Stimulated activated naive CD8-positive, alpha-beta T cell treated with anti-CD3 and anti-CD28 coated beads, Interleukin-15, Interleukin-2, amounts not matched to agents 100 ng/mL and 50 ng/mL, for 24 hours (primary cell): Measurements from ENCODE around the gene PPY.
"Not testable (repeated sequence)": the region's sequence is repeated elsewhere in the genome, so short reads cannot be mapped to it uniquely, and the experiment has no call there.

Source experiments
- H3K27ac Mint-ChIP-seq: one replicate; pipeline ENCODE4 v1.8.0; 2021; ENCODE audit warnings: mild to moderate bottlenecking, mixed read lengths
- H3K27me3 Mint-ChIP-seq: one replicate; pipeline ENCODE4 v1.8.0; 2021; ENCODE audit warnings: mixed read lengths
- H3K36me3 Mint-ChIP-seq: one replicate; pipeline ENCODE4 v1.8.0; 2021; ENCODE audit warnings: low read depth, mixed read lengths
- H3K4me1 Mint-ChIP-seq: one replicate; pipeline ENCODE4 v1.8.0; 2021; ENCODE audit warnings: low read depth, mixed read lengths
- H3K4me3 Mint-ChIP-seq: one replicate; pipeline ENCODE4 v1.8.0; 2021; ENCODE audit warnings: mild to moderate bottlenecking, mixed read lengths
- H3K9me3 Mint-ChIP-seq: one replicate; pipeline ENCODE4 v1.8.0; 2021; ENCODE audit warnings: mixed read lengths

Gene PPY

GRCh38 chr17:43951750-43952149 lies 9.5 kb upstream of the PPY start:
- Mint-ChIP-seq H3K4me3 (no peak overlapping the region), H3K4me1 (peaks cover 4% of the 10 kb centered on the region), H3K27ac (no peak overlapping the region), H3K27me3 (peaks cover 44% of the 10 kb centered on the region), H3K36me3 (no peaks in the 10 kb centered on the region), H3K9me3 (no peaks in the 10 kb centered on the region)

- H3K4me3 Mint-ChIP-seq = no peak overlapping the region
- H3K36me3 Mint-ChIP-seq = no peaks in the 10 kb centered on the region
- no peak overlapping the region for H3K27ac Mint-ChIP-seq
- H3K9me3 Mint-ChIP-seq = no peaks in the 10 kb centered on the region
- peaks cover 38% of the 10 kb centered on the region for H3K27me3 Mint-ChIP-seq
- H3K4me1 Mint-ChIP-seq = peaks cover 4% of the 10 kb centered on the region
Measured at GRCh38 chr17:43950554-43950953, 8.3 kb upstream of the PPY start.

- Mint-ChIP-seq H3K27ac (no peak overlapping the region), H3K4me1 (peaks cover 4% of the 10 kb centered on the region), H3K9me3 (no peaks in the 10 kb centered on the region), H3K36me3 (no peaks in the 10 kb centered on the region), H3K27me3 (peaks cover 33% of the 10 kb centered on the region), H3K4me3 (no peak overlapping the region)
Measured at GRCh38 chr17:43949781-43950180, 7.5 kb upstream of the PPY start.

- no peaks in the 10 kb centered on the region for H3K9me3 Mint-ChIP-seq
- H3K27me3 Mint-ChIP-seq = peaks cover 14% of the 10 kb centered on the region
- H3K36me3 Mint-ChIP-seq = no peaks in the 10 kb centered on the region
- no peak overlapping the region for H3K27ac Mint-ChIP-seq
- H3K4me1 Mint-ChIP-seq = no peaks in the 10 kb centered on the region
- H3K4me3 Mint-ChIP-seq = no peak overlapping the region
Measured at GRCh38 chr17:43946781-43947180, 4.5 kb upstream of the PPY start.

- Mint-ChIP-seq H3K36me3 (no peaks in the 10 kb centered on the region), H3K4me3 (no peak overlapping the region), H3K27me3 (peaks cover 3% of the 10 kb centered on the region), H3K4me1 (no peaks in the 10 kb centered on the region), H3K9me3 (no peaks in the 10 kb centered on the region), H3K27ac (no peak overlapping the region)
Measured at GRCh38 chr17:43945074-43945829, 3.0 kb upstream of the PPY start.

GRCh38 chr17:43940630-43941029 lies 1.6 kb downstream of the PPY start:
- Mint-ChIP-seq H3K27me3 (peaks cover 4% of the 10 kb centered on the region), H3K4me3 (no peak overlapping the region), H3K36me3 (no peaks in the 10 kb centered on the region), H3K9me3 (no peaks in the 10 kb centered on the region), H3K27ac (no peak overlapping the region), H3K4me1 (peaks cover 8% of the 10 kb centered on the region)

GRCh38 chr17:43939886-43940285 lies 2.4 kb downstream of the PPY start:
- Mint-ChIP-seq H3K36me3 (no peaks in the 10 kb centered on the region), H3K27ac (no peak overlapping the region), H3K4me1 (peaks cover 8% of the 10 kb centered on the region), H3K9me3 (no peaks in the 10 kb centered on the region), H3K27me3 (peaks cover 4% of the 10 kb centered on the region), H3K4me3 (no peak overlapping the region)

GRCh38 chr17:43939452-43939851 lies 2.8 kb downstream of the PPY start:
- not testable (repeated sequence) for H3K9me3 Mint-ChIP-seq, H3K4me1 Mint-ChIP-seq, H3K27me3 Mint-ChIP-seq, H3K4me3 Mint-ChIP-seq, H3K36me3 Mint-ChIP-seq, H3K27ac Mint-ChIP-seq

- Mint-ChIP-seq H3K36me3 (no peaks in the 10 kb centered on the region), H3K4me3 (no peak overlapping the region), H3K27ac (no peak overlapping the region)
Measured at GRCh38 chr17:43938838-43939182, 3.5 kb downstream of the PPY start.

GRCh38 chr17:43936434-43936833 lies 5.8 kb downstream of the PPY start:
- H3K4me1 Mint-ChIP-seq = peaks cover 8% of the 10 kb centered on the region
- H3K36me3 Mint-ChIP-seq = no peaks in the 10 kb centered on the region
- H3K27me3 Mint-ChIP-seq = peaks cover 4% of the 10 kb centered on the region
- H3K4me3 Mint-ChIP-seq = no peak overlapping the region
- H3K9me3 Mint-ChIP-seq = no peaks in the 10 kb centered on the region
- no peak overlapping the region for H3K27ac Mint-ChIP-seq

More at GRCh38 chr17:43938838-43939182, 3.5 kb downstream of the PPY start:
- Mint-ChIP-seq H3K4me1 (peaks cover 8% of the 10 kb centered on the region), H3K27me3 (peaks cover 4% of the 10 kb centered on the region), H3K9me3 (no peaks in the 10 kb centered on the region)

- no peak overlapping the region for H3K4me3 Mint-ChIP-seq
- H3K4me1 Mint-ChIP-seq = peaks cover 8% of the 10 kb centered on the region
- H3K27ac Mint-ChIP-seq = no peak overlapping the region
- peaks cover 4% of the 10 kb centered on the region for H3K27me3 Mint-ChIP-seq
- no peaks in the 10 kb centered on the region for H3K36me3 Mint-ChIP-seq
- no peaks in the 10 kb centered on the region for H3K9me3 Mint-ChIP-seq
Measured at GRCh38 chr17:43935926-43936261, 6.4 kb downstream of the PPY start.

GRCh38 chr17:43935204-43935925 lies 6.9 kb downstream of the PPY start:
- Mint-ChIP-seq H3K27me3 (peaks cover 4% of the 10 kb centered on the region), H3K4me1 (peaks cover 8% of the 10 kb centered on the region), H3K27ac (no peak overlapping the region), H3K9me3 (no peaks in the 10 kb centered on the region), H3K4me3 (no peak overlapping the region), H3K36me3 (no peaks in the 10 kb centered on the region)

- H3K9me3 Mint-ChIP-seq = no peaks in the 10 kb centered on the region
- H3K4me3 Mint-ChIP-seq = no peak overlapping the region
- H3K27me3 Mint-ChIP-seq = peaks cover 4% of the 10 kb centered on the region
- H3K4me1 Mint-ChIP-seq = peaks cover 11% of the 10 kb centered on the region
- H3K27ac Mint-ChIP-seq = no peak overlapping the region
- H3K36me3 Mint-ChIP-seq = no peaks in the 10 kb centered on the region
Measured at GRCh38 chr17:43932923-43933322, 9.4 kb downstream of the PPY start.

- Mint-ChIP-seq H3K4me1 (peaks cover 13% of the 10 kb centered on the region), H3K4me3 (no peak overlapping the region), H3K27ac (no peak overlapping the region), H3K9me3 (no peaks in the 10 kb centered on the region), H3K36me3 (no peaks in the 10 kb centered on the region), H3K27me3 (peaks cover 3% of the 10 kb centered on the region)
Measured at GRCh38 chr17:43932357-43932756, 9.9 kb downstream of the PPY start.

GRCh38 chr17:43931062-43931571 lies 11.2 kb downstream of the PPY start:
- Mint-ChIP-seq H3K27me3 (peaks cover 8% of the 10 kb centered on the region), H3K36me3 (no peaks in the 10 kb centered on the region), H3K4me3 (no peak overlapping the region), H3K4me1 (peaks cover 20% of the 10 kb centered on the region), H3K27ac (no peak overlapping the region), H3K9me3 (no peaks in the 10 kb centered on the region)
